Dermis lymphatic vessel endothelial cell (primary cell): ENCODE results near the gene CDT1. TPM values are rescaled to one million over a fixed set of nuclear protein-coding genes. Genes with fewer than 3 reads are reported as not detected.

Experiments used
- total RNA-seq: library from RNA; depleted of rRNA; stranded (reverse); fragments of >200 nt; gene quantifications from 2 replicates; pipeline ENCODE4 v1.2.1, GENCODE V29; 2014

Gene CDT1
- 0.77 and 0.98 TPM in 2 replicates for total RNA-seq

DNA sequence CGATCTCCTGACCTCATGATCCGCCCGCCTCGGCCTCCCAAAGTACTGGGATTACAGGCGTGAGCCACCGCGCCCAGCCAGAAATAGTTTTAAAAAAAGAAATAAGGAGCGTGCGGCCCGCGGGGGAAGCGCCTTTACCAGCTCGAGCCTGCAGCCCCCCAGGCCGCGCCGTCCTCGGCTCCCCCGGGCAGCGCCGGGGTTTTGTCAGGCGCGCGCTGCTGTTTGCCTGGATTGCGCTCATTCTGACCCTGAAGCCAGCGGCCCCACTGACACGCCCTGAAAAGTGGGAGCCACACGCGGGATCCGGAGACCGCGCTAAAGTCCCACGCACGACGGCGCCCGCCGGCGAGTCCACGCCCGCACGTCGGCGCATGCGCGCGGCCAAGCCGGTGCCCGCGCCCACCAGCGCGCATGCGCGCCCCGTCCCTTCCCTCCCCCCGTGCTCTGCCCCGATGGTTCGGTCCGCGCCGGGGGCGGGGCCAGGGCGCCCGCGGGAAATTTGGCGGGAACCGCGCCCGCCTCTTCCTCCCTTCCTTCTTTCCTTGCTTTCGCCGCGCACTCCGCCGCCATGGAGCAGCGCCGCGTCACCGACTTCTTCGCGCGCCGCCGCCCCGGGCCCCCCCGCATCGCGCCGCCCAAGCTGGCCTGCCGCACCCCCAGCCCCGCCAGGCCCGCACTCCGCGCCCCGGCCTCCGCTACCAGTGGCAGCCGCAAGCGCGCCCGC, at the start of gene CDT1:
CDT1 (plus strand) TSS at position 526 of the 724 bp plus-strand sequence; CDS start at position 569, 43 bp downstream.

DNA sequence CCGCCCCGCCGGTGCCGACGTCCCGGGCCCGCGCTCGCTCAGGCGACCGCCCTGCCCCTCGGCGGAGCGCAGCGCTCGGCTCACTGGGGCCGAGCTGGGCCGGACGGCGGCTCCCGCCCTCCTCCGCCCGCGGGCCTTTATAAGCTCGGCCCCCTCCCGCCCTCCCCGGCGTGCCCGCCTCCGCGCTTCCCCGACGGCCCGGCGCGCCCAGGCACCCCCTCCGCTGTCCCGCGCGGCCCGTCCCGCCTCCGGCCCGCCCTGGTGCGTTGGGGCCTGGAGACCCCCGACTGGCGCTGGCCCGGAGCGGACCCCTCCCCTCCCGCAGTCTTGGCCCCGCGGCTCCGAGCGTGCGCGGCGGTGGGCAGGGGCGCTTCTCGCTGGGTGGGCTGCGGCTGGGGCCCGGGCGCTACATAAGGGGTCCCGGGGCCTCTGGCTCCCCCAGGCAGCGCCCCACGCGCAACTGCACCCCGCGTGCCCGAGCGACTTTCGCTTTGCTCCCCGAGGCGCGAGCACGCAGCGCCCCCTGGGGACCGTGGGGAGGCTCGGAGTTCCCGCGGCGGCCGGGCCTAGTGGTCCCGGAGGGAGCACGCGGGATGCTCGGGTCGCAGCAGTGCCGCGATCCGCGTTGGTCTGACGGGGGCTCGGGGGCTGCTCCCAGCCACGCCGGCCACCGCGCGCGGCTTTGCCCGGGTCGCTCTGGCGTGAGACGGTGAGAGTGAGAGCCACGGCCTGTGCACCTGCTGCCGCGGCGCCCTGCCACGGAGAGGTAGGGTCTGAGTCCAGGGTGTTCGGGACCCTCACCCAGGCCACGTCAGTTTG, 18.3 kb upstream of the CDT1 start, which contains the start of gene PIEZO1:
PIEZO1 (minus strand) TSS at position 115 of the 819 bp plus-strand sequence. CDS start 256 bp downstream, outside the sequence.

DNA sequence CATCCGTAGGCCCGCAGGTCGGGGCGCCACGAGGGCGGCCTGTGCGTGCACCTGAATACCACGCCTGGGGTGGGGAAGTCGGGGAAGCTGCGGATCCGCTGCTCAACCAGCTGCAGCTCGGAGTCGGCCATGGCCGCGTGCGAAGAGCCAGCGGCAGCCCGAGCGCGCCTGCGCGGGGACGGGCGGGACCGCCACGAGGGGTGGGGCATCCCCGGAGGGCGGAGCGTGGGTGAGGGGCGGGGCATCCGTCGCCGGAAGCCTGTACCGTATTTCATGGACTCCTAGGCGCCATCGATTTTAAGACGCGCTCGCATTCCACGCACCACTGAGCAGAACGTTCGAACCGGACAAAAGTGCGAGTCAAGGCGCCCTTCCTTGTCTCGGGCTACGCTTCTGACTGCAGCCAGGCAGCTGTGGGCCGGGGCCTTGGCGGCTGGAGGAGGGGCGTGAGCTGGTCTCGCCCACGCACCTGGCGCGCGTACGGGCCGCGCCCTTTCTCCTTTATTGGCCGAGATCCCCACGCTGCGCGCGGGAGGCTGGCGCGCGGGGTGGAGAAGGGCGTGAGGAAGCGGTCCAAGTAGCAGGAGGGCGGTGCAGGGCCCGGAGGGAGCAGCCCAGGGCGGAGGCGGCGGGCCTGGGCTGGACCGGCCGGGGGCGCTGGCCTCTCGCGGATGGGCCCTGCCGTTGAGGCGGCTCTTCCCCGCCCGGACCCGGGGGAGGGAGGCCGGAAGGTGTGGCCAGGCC, 8.4 kb downstream of the CDT1 start, which contains the start of gene APRT:
APRT (minus strand) TSS at position 160 of the 744 bp plus-strand sequence; CDS start at position 131, 29 bp downstream.

DNA sequence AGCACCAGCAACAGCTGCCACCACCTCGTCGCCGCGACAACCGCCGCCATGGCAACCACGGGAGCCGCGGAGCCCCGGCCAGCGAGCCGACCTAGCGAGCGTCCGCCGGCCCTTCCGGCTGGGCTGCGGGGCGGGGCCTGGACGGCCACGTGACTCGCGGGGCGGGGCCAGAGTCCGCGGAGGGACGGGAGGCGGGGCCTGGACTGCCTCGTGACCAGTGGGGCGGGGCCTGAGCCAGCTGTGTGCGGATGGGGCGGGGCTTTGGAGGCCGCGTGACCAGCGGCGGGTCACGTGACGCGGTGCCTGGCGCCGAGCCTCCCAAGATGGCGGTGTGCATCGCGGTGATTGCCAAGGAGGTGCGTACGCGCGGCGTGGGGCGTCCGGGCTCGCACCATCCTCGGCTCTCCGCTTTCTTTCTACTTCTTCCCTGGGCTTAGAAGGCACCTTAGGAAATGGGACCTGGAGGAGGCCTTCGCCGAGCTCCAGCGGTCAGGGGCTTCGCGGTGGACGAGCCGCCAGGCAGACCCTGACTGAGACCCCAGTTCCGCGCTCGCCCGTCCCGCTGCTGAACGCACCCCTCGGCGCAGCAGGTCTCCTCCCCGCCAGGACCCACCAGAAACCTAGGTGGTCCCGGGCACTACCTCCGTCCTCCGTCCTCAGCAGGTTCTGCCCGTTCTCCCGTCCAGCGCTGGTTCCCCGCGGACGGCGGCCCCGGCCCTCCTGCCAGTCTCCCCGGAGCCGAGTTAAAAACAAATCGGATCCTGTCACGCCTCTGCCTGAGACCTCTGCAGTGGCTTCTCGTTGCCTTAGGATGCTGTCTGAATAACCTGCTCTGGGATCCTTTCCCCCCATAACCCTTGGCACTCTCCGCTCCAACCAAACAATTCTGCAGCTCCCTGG, 53.5 kb downstream of the CDT1 start, which contains the start of the genes GALNS and TRAPPC2L:
GALNS (minus strand) TSS at position 120 of the 900 bp plus-strand sequence; CDS start at position 50, 70 bp downstream.
TRAPPC2L (plus strand) TSS at position 300 of the 900 bp plus-strand sequence; CDS start at position 324, 24 bp downstream.

Other genes starting within 250 kb of the CDT1 start
- 7.5 and 8.7 TPM in 2 replicates for gene ZC3H18, start 233.4 kb upstream of the CDT1 start, total RNA-seq
- gene IL17C, start 165.2 kb upstream of the CDT1 start, total RNA-seq, result not detected in 2 replicates
- 329 and 521 TPM in 2 replicates for gene CYBA, start 152.7 kb upstream of the CDT1 start, total RNA-seq
- gene MVD, start 140.7 kb upstream of the CDT1 start, total RNA-seq, result 30.0 and 38.9 TPM in 2 replicates
- 0.11 and 0.17 TPM in 2 replicates for gene SNAI3, start 117.3 kb upstream of the CDT1 start, total RNA-seq
- gene RNF166, start 97.4 kb upstream of the CDT1 start, total RNA-seq, result 9.7 and 11.5 TPM in 2 replicates
- gene CTU2, start 97.3 kb upstream of the CDT1 start, total RNA-seq, result 8.9 and 10.1 TPM in 2 replicates
- 309 and 321 TPM in 2 replicates for gene PIEZO1, start 18.6 kb upstream of the CDT1 start, total RNA-seq
- 67.5 and 72.0 TPM in 2 replicates for gene APRT, start 8.1 kb downstream of the CDT1 start, total RNA-seq
- gene GALNS, start 53.2 kb downstream of the CDT1 start, total RNA-seq, result 11.2 and 15.6 TPM in 2 replicates
- 31.5 and 38.0 TPM in 2 replicates for gene TRAPPC2L, start 53.3 kb downstream of the CDT1 start, total RNA-seq
- gene PABPN1L, start 62.9 kb downstream of the CDT1 start, total RNA-seq, result not detected in 2 replicates
- gene CBFA2T3, start 173.4 kb downstream of the CDT1 start, total RNA-seq, result under 0.01 TPM in 1 of 2 replicates, not detected in the other